Caco-2 (cell line): ENCODE data around the gene RSPH6A. TPM values are rescaled to one million over a fixed set of nuclear protein-coding genes. Genes with fewer than 3 reads are reported as not detected.

Experiments used
- BruUV-seq: library from RNA; stranded (reverse); fragments of 400-500 nt; replicated peaks from 2 replicates; lab custom pipeline; 2021; lab: Mats Ljungman, UMichigan
- CTCF ChIA-PET: fragments of 300-600 bp; sonication (Branson Sonifier 250); formaldehyde crosslinking; loops from one replicate; lab custom pipeline; 2022; ENCODE audit warnings: antibody characterized with exemption; lab: Charles Lee
- POLR2A ChIA-PET: fragments of 300-600 bp; sonication (Branson Sonifier 250); formaldehyde crosslinking; loops from one replicate; lab custom pipeline; 2022; ENCODE audit warnings: antibody characterized with exemption; lab: Charles Lee
- DNase-seq, 2 experiments: peaks; one replicate each; pipeline versions ENCODE4 v3.0.0 to v3.0.0-alpha.2; 2020 to 2022
- H3K27me3 ChIP-seq: replicated peaks from 2 replicates; pipeline ENCODE4 v1.6.0; 2011; ENCODE audit warnings: low read length; ENCODE audit not compliant: control insufficient read depth, insufficient read depth
- H3K36me3 ChIP-seq: 2 replicates; pipeline ENCODE4 v1.5.1; 2011; ENCODE audit warnings: low read length; ENCODE audit not compliant: control insufficient read depth, insufficient read depth
- H3K4me1 ChIP-seq: fragments of 250-450 bp; sonication (Bioruptor Pico); 2 replicates; pipeline ENCODE4 v1.5.1; 2020; ENCODE audit warnings: mild to moderate bottlenecking
- H3K4me3 ChIP-seq: 2 replicates; pipeline ENCODE4 v1.5.1; 2011; ENCODE audit warnings: low read depth, mild to moderate bottlenecking, control low read depth, low read length
- H3K9me3 ChIP-seq: fragments of 250-450 bp; sonication (Bioruptor Pico); 2 replicates; pipeline ENCODE4 v1.5.1; 2020; ENCODE audit warnings: mild to moderate bottlenecking, moderate library complexity
- H3K27ac Mint-ChIP-seq: one replicate; pipeline ENCODE4 v1.8.0; 2022; ENCODE audit warnings: mixed read lengths; ENCODE audit not compliant: unreplicated experiment
- H3K27me3 Mint-ChIP-seq: one replicate; pipeline ENCODE4 v1.8.0; 2022; ENCODE audit warnings: mixed read lengths; ENCODE audit not compliant: insufficient read depth, unreplicated experiment
- H3K36me3 Mint-ChIP-seq: one replicate; pipeline ENCODE4 v1.8.0; 2022; ENCODE audit warnings: mild to moderate bottlenecking, mixed read lengths; ENCODE audit not compliant: insufficient read depth, unreplicated experiment
- H3K4me1 Mint-ChIP-seq: one replicate; pipeline ENCODE4 v1.8.0; 2022; ENCODE audit warnings: low read depth, mixed read lengths; ENCODE audit not compliant: unreplicated experiment
- H3K4me3 Mint-ChIP-seq: one replicate; pipeline ENCODE4 v1.8.0; 2022; ENCODE audit warnings: mild to moderate bottlenecking, moderate library complexity, mixed read lengths; ENCODE audit not compliant: unreplicated experiment
- H3K9me3 Mint-ChIP-seq: one replicate; pipeline ENCODE4 v1.8.0; 2022; ENCODE audit warnings: mixed read lengths; ENCODE audit not compliant: unreplicated experiment
- intact Hi-C: fragments of 100-400 bp; cut with micrococcal nuclease; formaldehyde crosslinking; loops from one replicate; pipeline ENCODE4 v1.10.0; 2022; ENCODE audit not compliant: unreplicated experiment
- total RNA-seq: library from RNA; stranded (reverse); gene quantifications from 2 replicates; pipeline ENCODE4 v1.2.3, GENCODE V29; 2022
- TF ChIP-seq, protein P1 (sequence below), 2 experiments: fragments of 200-600 bp in 1 of 2; IDR thresholded peaks; 1 replicate in 1 of 2; 2 replicates in 1 of 2; pipeline versions ENCODE4 v1.5.1 to v1.8.0; 2011 to 2022; ENCODE audit warnings: antibody characterized with exemption in 1 of 2, control low read depth in 1 of 2, inconsistent platforms in 1 of 2, low read depth in 1 of 2, low read length in 1 of 2, mild to moderate bottlenecking in 1 of 2, moderate library complexity in 1 of 2; ENCODE audit not compliant: insufficient read depth in 1 of 2, severe bottlenecking in 1 of 2, unreplicated experiment in 1 of 2

RSPH6A gene
- total RNA-seq, 1 experiment from 2014 or later: 0.23 TPM

DNA sequence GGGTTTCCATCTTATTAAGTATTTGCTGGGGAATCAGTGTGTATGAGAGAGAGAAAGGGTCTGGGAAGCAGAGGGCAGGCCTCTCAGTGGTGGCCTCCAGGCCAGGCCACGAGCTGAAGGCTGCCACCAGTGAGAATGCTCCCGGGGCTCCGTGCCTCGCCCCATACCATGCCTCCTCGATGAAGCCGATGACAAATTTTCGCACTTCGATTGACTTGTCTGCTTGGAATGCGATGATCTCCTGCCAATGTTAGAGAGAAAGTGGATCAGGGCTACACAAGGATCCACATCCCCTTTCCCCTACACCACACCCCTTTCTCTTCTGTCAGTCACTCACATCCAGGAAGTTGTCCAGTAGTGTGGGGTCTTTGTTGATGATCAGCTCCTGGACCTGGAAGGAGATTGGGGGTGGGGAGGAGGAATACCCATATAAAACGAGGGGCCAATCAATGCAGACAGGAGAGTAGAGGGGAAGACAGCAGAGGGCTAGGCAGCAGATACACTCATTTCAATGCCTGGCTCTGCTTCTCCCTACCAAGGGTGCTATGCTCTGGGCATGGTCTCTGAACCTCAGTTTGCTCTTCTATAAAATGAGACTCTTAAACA is 37.1 kb upstream of the RSPH6A start:
- Mint-ChIP-seq H3K4me3 (no peak overlapping the region), H3K27ac (no peak overlapping the region), H3K36me3 (peaks cover 90% of the 10 kb centered on the region), H3K9me3 (no peaks in the 10 kb centered on the region), H3K4me1 (no peaks in the 10 kb centered on the region), H3K27me3 (no peaks in the 10 kb centered on the region)
- no peak for DNase-seq
- TF ChIP-seq, protein P1, sequence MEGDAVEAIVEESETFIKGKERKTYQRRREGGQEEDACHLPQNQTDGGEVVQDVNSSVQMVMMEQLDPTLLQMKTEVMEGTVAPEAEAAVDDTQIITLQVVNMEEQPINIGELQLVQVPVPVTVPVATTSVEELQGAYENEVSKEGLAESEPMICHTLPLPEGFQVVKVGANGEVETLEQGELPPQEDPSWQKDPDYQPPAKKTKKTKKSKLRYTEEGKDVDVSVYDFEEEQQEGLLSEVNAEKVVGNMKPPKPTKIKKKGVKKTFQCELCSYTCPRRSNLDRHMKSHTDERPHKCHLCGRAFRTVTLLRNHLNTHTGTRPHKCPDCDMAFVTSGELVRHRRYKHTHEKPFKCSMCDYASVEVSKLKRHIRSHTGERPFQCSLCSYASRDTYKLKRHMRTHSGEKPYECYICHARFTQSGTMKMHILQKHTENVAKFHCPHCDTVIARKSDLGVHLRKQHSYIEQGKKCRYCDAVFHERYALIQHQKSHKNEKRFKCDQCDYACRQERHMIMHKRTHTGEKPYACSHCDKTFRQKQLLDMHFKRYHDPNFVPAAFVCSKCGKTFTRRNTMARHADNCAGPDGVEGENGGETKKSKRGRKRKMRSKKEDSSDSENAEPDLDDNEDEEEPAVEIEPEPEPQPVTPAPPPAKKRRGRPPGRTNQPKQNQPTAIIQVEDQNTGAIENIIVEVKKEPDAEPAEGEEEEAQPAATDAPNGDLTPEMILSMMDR (IDR thresholded peaks at IDR 0.05; ENCODE audit: insufficient read depth in 1 of 2, low read depth in 1 of 2, low read length in 1 of 2, severe bottlenecking in 1 of 2, unreplicated experiment in 1 of 2): no peak
- BruUV-seq: no TSS peak
- H3K4me3 ChIP-seq: no peak overlapping the region
- intact Hi-C loops: no loop called here
- H3K4me1 ChIP-seq: no peaks in the 10 kb centered on the region
- ChIA-PET CTCF (interaction anchor here (1.4 kb wide), 1 partner anchor 35 kb away, joined by 9 read pairs; no protein-coding TSS in a partner anchor), POLR2A (no interaction called here)
- H3K9me3 ChIP-seq: no peaks in the 10 kb centered on the region
- H3K36me3 ChIP-seq: peaks cover 11% of the 10 kb centered on the region
- no peaks in the 10 kb centered on the region for H3K27me3 ChIP-seq

DNA sequence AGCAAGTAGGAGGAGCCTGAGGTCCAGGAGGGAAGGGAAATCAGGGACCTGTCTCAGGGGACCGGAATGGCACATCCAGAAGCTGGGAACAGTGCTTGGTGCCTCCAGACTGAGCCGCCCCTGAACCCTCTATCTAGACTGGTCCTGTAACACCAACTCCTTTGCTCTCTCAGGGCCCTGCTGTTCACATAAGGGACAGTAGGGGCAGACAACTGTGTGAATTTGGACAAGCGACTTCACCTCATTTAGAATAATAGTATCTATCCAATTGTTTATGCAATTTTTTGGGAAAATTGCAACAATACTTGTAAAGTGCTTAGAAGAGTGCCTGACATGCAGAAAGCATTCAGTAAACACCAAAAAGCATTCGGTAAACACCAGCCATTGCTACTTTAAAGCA is 33.8 kb upstream of the RSPH6A start:
- peak in 1 of 2 experiments; percentile 20 for DNase-seq
- no TSS peak for BruUV-seq
- intact Hi-C loops: no loop called here
- H3K27ac Mint-ChIP-seq: no peak overlapping the region
- no peaks in the 10 kb centered on the region for H3K4me1 Mint-ChIP-seq
- H3K36me3 Mint-ChIP-seq: peaks cover 93% of the 10 kb centered on the region
- H3K4me1 ChIP-seq: no peaks in the 10 kb centered on the region
- no peaks in the 10 kb centered on the region for H3K27me3 ChIP-seq
- no peak overlapping the region for H3K4me3 Mint-ChIP-seq
- no peaks in the 10 kb centered on the region for H3K27me3 Mint-ChIP-seq
- no peaks in the 10 kb centered on the region for H3K9me3 Mint-ChIP-seq
- H3K9me3 ChIP-seq: no peaks in the 10 kb centered on the region
- ChIA-PET POLR2A (no interaction called here), CTCF (no interaction called here)
- TF ChIP-seq, protein P1 (IDR thresholded peaks at IDR 0.05; ENCODE audit: insufficient read depth in 1 of 2, low read depth in 1 of 2, low read length in 1 of 2, severe bottlenecking in 1 of 2, unreplicated experiment in 1 of 2): peak; percentile 11 to 53
- H3K36me3 ChIP-seq: peaks cover 11% of the 10 kb centered on the region
- H3K4me3 ChIP-seq: no peak overlapping the region

DNA sequence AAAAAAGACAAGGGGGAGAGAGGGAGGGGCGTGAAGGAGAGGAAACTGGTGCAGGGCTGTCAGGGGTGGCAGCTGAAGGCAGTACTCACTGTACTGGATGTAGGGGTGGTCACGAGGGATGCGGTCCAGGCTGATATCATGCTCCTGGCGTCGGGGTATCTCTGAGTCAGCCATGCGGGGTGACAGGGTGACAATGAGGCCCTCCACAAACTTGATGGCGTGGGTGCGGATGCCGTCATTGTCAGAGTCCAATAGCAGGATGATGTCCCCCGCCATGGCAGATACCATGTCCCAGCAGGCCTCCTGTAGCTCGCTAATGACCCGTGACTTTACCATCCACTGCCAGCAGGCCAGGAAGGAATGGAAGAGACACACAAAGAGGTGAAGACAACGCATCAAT is 32.6 kb upstream of the RSPH6A start:
- H3K27me3 Mint-ChIP-seq: no peaks in the 10 kb centered on the region
- TF ChIP-seq, protein P1 (IDR thresholded peaks at IDR 0.05; ENCODE audit: insufficient read depth in 1 of 2, low read depth in 1 of 2, low read length in 1 of 2, severe bottlenecking in 1 of 2, unreplicated experiment in 1 of 2): no peak
- Histone ChIP-seq H3K27me3 (no peaks in the 10 kb centered on the region), H3K4me1 (no peaks in the 10 kb centered on the region), H3K4me3 (no peak overlapping the region), H3K9me3 (no peaks in the 10 kb centered on the region), H3K36me3 (peaks cover 11% of the 10 kb centered on the region)
- peaks cover 93% of the 10 kb centered on the region for H3K36me3 Mint-ChIP-seq
- no peak overlapping the region for H3K4me3 Mint-ChIP-seq
- no peak overlapping the region for H3K27ac Mint-ChIP-seq
- no peaks in the 10 kb centered on the region for H3K9me3 Mint-ChIP-seq
- no peak for DNase-seq
- ChIA-PET CTCF (no interaction called here), POLR2A (no interaction called here)
- no peaks in the 10 kb centered on the region for H3K4me1 Mint-ChIP-seq
- intact Hi-C loops: no loop called here
- BruUV-seq: no TSS peak
